ENCODE measurements around the gene TIAM2. TPM values are rescaled to one million over a fixed set of nuclear protein-coding genes. Genes with fewer than 3 reads are reported as not detected.

TIAM2 gene
- total and polyA plus RNA-seq, 9 donors: 9.1 to 15.6 (median 10.3) TPM

DNA sequence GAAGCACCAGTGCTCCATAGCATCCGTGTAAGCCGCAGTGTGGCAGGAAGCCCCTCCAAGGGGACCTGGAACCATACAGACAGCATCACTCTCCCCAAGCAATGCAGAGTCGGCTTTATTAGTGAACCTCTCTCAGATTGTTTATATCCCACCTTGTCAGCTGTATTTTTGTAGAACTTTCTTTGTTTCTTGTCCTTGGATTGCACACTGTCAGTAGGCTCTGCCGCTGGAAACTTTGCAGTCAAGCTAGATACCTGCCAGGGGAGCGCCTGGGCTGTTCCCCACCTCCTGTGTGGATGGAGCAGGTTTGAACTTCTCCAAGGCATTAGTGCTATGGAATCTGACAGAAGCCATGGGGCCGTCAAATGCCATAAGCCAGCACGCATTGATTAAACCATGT, 250.1 kb downstream of the TIAM2 start:
- DNase-seq: no peak
- H3K9me3 ChIP-seq: no peaks in the 10 kb centered on the region
- H3K36me3 ChIP-seq: no peaks in the 10 kb centered on the region
- peaks cover 2% of the 10 kb centered on the region for H3K4me1 ChIP-seq (ENCODE audit: insufficient read depth)
- H3K4me3 ChIP-seq: no peak overlapping the region
- no peaks in the 10 kb centered on the region for H3K27me3 ChIP-seq
- intact Hi-C loops (cut with DNase I): loop anchor here in 2 of 4 donors (5.0 kb wide), 2 partner anchors 257 to 568 kb away; no protein-coding TSS in a partner anchor
- WGBS, 3 donors: 89 to 92% (median 90%) methylated on average over 7 of the region's 7 CpGs
- TF ChIP-seq EP300 (IDR thresholded peaks at IDR 0.05) (no peak), POLR2A (IDR thresholded peaks at IDR 0.05) (no peak), CTCF (IDR thresholded peaks at IDR 0.05) (no peak)
- no peak overlapping the region for H3K27ac ChIP-seq

DNA sequence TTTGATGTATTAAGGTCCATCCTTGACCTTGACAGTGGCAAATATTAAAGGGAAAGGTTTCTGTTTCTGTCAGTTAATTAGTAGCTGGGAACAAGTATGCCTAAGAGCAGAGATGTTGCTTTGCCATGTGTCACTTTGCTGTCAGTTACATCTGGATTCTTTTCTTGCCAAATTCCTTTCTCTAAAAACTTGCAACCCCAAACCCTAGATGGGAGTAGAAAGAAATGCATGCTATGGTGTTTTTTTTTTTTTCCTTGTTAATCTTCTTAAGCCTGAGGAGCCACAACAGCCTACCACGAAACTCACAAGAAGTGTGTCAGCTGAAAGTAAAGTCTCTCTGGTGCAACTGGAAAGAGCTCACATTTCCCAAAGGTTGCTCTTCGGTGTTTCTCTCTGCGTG, 250.7 kb downstream of the TIAM2 start:
- WGBS, 3 donors: 68 to 86% (median 80%) methylated on average over 3 of the region's 3 CpGs
- DNase-seq: no peak
- Histone ChIP-seq H3K36me3 (no peaks in the 10 kb centered on the region), H3K4me3 (no peak overlapping the region), H3K27me3 (no peaks in the 10 kb centered on the region), H3K27ac (no peak overlapping the region), H3K9me3 (no peaks in the 10 kb centered on the region), H3K4me1 (ENCODE audit: insufficient read depth) (peaks cover 2% of the 10 kb centered on the region)
- intact Hi-C loops (cut with DNase I): loop anchor here in 2 of 4 donors (5.0 kb wide), 2 partner anchors 256 to 569 kb away; no protein-coding TSS in a partner anchor
- TF ChIP-seq POLR2A (IDR thresholded peaks at IDR 0.05) (no peak), CTCF (IDR thresholded peaks at IDR 0.05) (no peak), EP300 (IDR thresholded peaks at IDR 0.05) (no peak)

- peaks cover 2% of the 10 kb centered on the region for H3K4me1 ChIP-seq (ENCODE audit: insufficient read depth)
- DNase-seq: no peak
- H3K4me3 ChIP-seq: no peak overlapping the region
- H3K9me3 ChIP-seq: no peaks in the 10 kb centered on the region
- TF ChIP-seq EP300 (IDR thresholded peaks at IDR 0.05): no peak
- no peak for TF ChIP-seq POLR2A (IDR thresholded peaks at IDR 0.05)
- no peak for TF ChIP-seq CTCF (IDR thresholded peaks at IDR 0.05)
- no peaks in the 10 kb centered on the region for H3K36me3 ChIP-seq
- H3K27me3 ChIP-seq: no peaks in the 10 kb centered on the region
- H3K27ac ChIP-seq: no peak overlapping the region
- intact Hi-C loops (cut with DNase I): loop anchor here in 2 of 4 donors (5.0 kb wide), 2 partner anchors 255 to 570 kb away; no protein-coding TSS in a partner anchor
- WGBS, 3 donors: 89 to 95% (median 94%) methylated on average over 2 of the region's 2 CpGs
Measured at GRCh38 chr6:155246825-155247224, 251.7 kb downstream of the TIAM2 start.

- H3K27me3 ChIP-seq: no peaks in the 10 kb centered on the region
- H3K4me3 ChIP-seq: no peak overlapping the region
- TF ChIP-seq EP300 (IDR thresholded peaks at IDR 0.05): no peak
- no peak for TF ChIP-seq CTCF (IDR thresholded peaks at IDR 0.05)
- TF ChIP-seq POLR2A (IDR thresholded peaks at IDR 0.05): no peak
- H3K36me3 ChIP-seq: no peaks in the 10 kb centered on the region
- no peak for DNase-seq
- no peaks in the 10 kb centered on the region for H3K9me3 ChIP-seq
- no peak overlapping the region for H3K27ac ChIP-seq
- peaks cover 2% of the 10 kb centered on the region for H3K4me1 ChIP-seq (ENCODE audit: insufficient read depth)
- intact Hi-C loops (cut with DNase I): loop anchor here in 2 of 4 donors (5.0 kb wide), 2 partner anchors 255 to 570 kb away; no protein-coding TSS in a partner anchor
- WGBS, 3 donors: 65 to 81% (median 73%) methylated on average over 5 of the region's 5 CpGs
Measured at GRCh38 chr6:155247618-155248007, 252.5 kb downstream of the TIAM2 start.

Measured in ovary (tissue), 9 donors.